H9 (cell line): ENCODE results near the gene METTL8. TPM values are rescaled to one million over a fixed set of nuclear protein-coding genes. Genes with fewer than 3 reads are reported as not detected.

Source experiments
- DNase-seq: peaks from one replicate; pipeline ENCODE4 v3.0.0-alpha.2; 2017
- H2AFZ ChIP-seq: one replicate; pipeline ENCODE4 v1.6.1; 2013; ENCODE audit warnings: mild to moderate bottlenecking, low read length, control low read depth, moderate library complexity
- H2AK5ac ChIP-seq: 2 replicates; pipeline ENCODE4 v1.6.1; 2013; ENCODE audit warnings: low read length, control low read depth, mixed read lengths; ENCODE audit not compliant: insufficient read length
- H2BK120ac ChIP-seq: one replicate; pipeline ENCODE4 v1.6.1; 2013; ENCODE audit warnings: low read depth, mild to moderate bottlenecking, low read length, control low read depth, inconsistent platforms; ENCODE audit not compliant: poor library complexity, severe bottlenecking
- H2BK12ac ChIP-seq: 2 replicates; pipeline ENCODE4 v1.6.1; 2013; ENCODE audit warnings: low read length, control low read depth, mixed read lengths, low read depth; ENCODE audit not compliant: insufficient read length
- H2BK15ac ChIP-seq: 2 replicates; pipeline ENCODE4 v1.6.1; 2013; ENCODE audit warnings: low read depth, low read length, control low read depth
- H2BK20ac ChIP-seq: one replicate; pipeline ENCODE4 v1.6.1; 2013; ENCODE audit warnings: low read depth, mild to moderate bottlenecking, low read length, control low read depth, inconsistent platforms; ENCODE audit not compliant: poor library complexity, severe bottlenecking
- H2BK5ac ChIP-seq: 2 replicates; pipeline ENCODE4 v1.6.1; 2013; ENCODE audit warnings: low read length, control low read depth, mixed read lengths; ENCODE audit not compliant: insufficient read length
- H3K14ac ChIP-seq: 2 replicates; pipeline ENCODE4 v1.6.1; 2013; ENCODE audit warnings: low read length, control low read depth; ENCODE audit not compliant: insufficient read depth
- H3K18ac ChIP-seq: 2 replicates; pipeline ENCODE4 v1.6.1; 2013; ENCODE audit warnings: low read depth, mild to moderate bottlenecking, mixed read lengths, low read length, control low read depth; ENCODE audit not compliant: insufficient read length
- H3K23ac ChIP-seq: 2 replicates; pipeline ENCODE4 v1.6.1; 2013; ENCODE audit warnings: low read length, control low read depth, mixed read lengths, low read depth; ENCODE audit not compliant: insufficient read length
- H3K23me2 ChIP-seq: 2 replicates; pipeline ENCODE4 v1.6.1; 2013; ENCODE audit warnings: low read depth, mild to moderate bottlenecking, mixed read lengths, low read length, control low read depth; ENCODE audit not compliant: insufficient read length, poor library complexity, severe bottlenecking
- H3K27ac ChIP-seq: 2 replicates; pipeline ENCODE4 v1.5.1; 2013; ENCODE audit warnings: low read length, control low read depth, mixed read lengths, low read depth; ENCODE audit not compliant: insufficient read length
- H3K27me3 ChIP-seq: 2 replicates; pipeline ENCODE4 v1.6.1; 2013; ENCODE audit warnings: low read length, control low read depth, inconsistent platforms; ENCODE audit not compliant: insufficient read depth
- H3K4ac ChIP-seq: 2 replicates; pipeline ENCODE4 v1.6.1; 2013; ENCODE audit warnings: low read depth, mild to moderate bottlenecking, control low read depth, inconsistent platforms, low read length, moderate library complexity
- H3K4me1 ChIP-seq: 2 replicates; pipeline ENCODE4 v1.6.1; 2013; ENCODE audit warnings: low read length, control low read depth, inconsistent platforms; ENCODE audit not compliant: insufficient read depth
- H3K4me2 ChIP-seq: 2 replicates; pipeline ENCODE4 v1.6.1; 2013; ENCODE audit warnings: low read length, control low read depth, mixed read lengths; ENCODE audit not compliant: insufficient read length, insufficient read depth
- H3K56ac ChIP-seq: 2 replicates; pipeline ENCODE4 v1.6.1; 2013; ENCODE audit warnings: low read depth, mild to moderate bottlenecking, mixed read lengths, low read length, control low read depth; ENCODE audit not compliant: insufficient read length
- H3K79me1 ChIP-seq: 2 replicates; pipeline ENCODE4 v1.6.1; 2013; ENCODE audit warnings: low read depth, mild to moderate bottlenecking, moderate library complexity, low read length, control low read depth, inconsistent platforms; ENCODE audit not compliant: insufficient read depth, poor library complexity, severe bottlenecking
- H3K79me2 ChIP-seq: 2 replicates; pipeline ENCODE4 v1.6.1; 2013; ENCODE audit warnings: low read length, control low read depth, inconsistent platforms; ENCODE audit not compliant: insufficient read depth
- H3K9ac ChIP-seq: 2 replicates; pipeline ENCODE4 v1.6.1; 2013; ENCODE audit warnings: low read length, control low read depth, mixed read lengths; ENCODE audit not compliant: insufficient read length; ENCODE audit errors: extremely low read depth
- H3K9me3 ChIP-seq: one replicate; pipeline ENCODE4 v1.6.1; 2013; ENCODE audit warnings: low read depth, low read length, inconsistent platforms; ENCODE audit not compliant: control insufficient read depth
- H3T11ph ChIP-seq: one replicate; pipeline ENCODE4 v1.6.1; 2013; ENCODE audit warnings: mild to moderate bottlenecking, low read length, control low read depth, inconsistent platforms
- H4K20me1 ChIP-seq: one replicate; pipeline ENCODE4 v1.6.1; 2013; ENCODE audit not compliant: control insufficient read depth, insufficient read length, insufficient read depth
- H4K5ac ChIP-seq: 2 replicates; pipeline ENCODE4 v1.6.1; 2013; ENCODE audit warnings: low read depth, mild to moderate bottlenecking, mixed read lengths, low read length, control low read depth; ENCODE audit not compliant: insufficient read length
- H4K8ac ChIP-seq: replicated peaks from 2 replicates; pipeline ENCODE4 v1.6.1; 2013; ENCODE audit warnings: low read length, control low read depth, mixed read lengths, low read depth; ENCODE audit not compliant: insufficient read length
- H4K91ac ChIP-seq: 2 replicates; pipeline ENCODE4 v1.6.1; 2013; ENCODE audit warnings: low read depth, mild to moderate bottlenecking, moderate library complexity, mixed read lengths, low read length, control low read depth; ENCODE audit not compliant: insufficient read length
- H3K27ac Mint-ChIP-seq, 3 experiments: 2 replicates in 2 of 3; 3 replicates in 1 of 3; pipeline ENCODE4 v1.8.0; 2020 to 2021; ENCODE audit warnings: mixed read lengths in 3 of 3, mild to moderate bottlenecking in 1 of 3, moderate library complexity in 1 of 3
- H3K27me3 Mint-ChIP-seq: 2 replicates; pipeline ENCODE4 v1.8.0; 2021; ENCODE audit warnings: low read depth, mild to moderate bottlenecking, moderate library complexity, mixed read lengths
- H3K36me3 Mint-ChIP-seq, 3 experiments: 2 replicates in 2 of 3; 3 replicates in 1 of 3; pipeline ENCODE4 v1.8.0; 2020 to 2021; ENCODE audit warnings: low read depth in 3 of 3, mixed read lengths in 3 of 3; ENCODE audit not compliant: insufficient read depth in 1 of 3
- H3K4me1 Mint-ChIP-seq, 2 experiments: 2 replicates each; pipeline ENCODE4 v1.8.0; 2020; ENCODE audit warnings: mixed read lengths in 2 of 2
- H3K4me3 Mint-ChIP-seq, 2 experiments: 2 replicates in 1 of 2; 3 replicates in 1 of 2; pipeline ENCODE4 v1.8.0; 2020 to 2021; ENCODE audit warnings: mild to moderate bottlenecking in 2 of 2, mixed read lengths in 2 of 2, moderate library complexity in 1 of 2
- H3K9me3 Mint-ChIP-seq, 2 experiments: 2 replicates in 1 of 2; 3 replicates in 1 of 2; pipeline ENCODE4 v1.8.0; 2020; ENCODE audit warnings: mild to moderate bottlenecking in 2 of 2, mixed read lengths in 2 of 2, moderate library complexity in 1 of 2
- CTCF ChIP-seq: fragments of 200-600 bp; sonication (generic); conservative IDR thresholded peaks from 3 replicates; pipeline ENCODE4 v1.8.0; 2021; ENCODE audit warnings: antibody characterized with exemption, mild to moderate bottlenecking
- WGBS: extraction: QIAGEN DNeasy Blood & Tissue Kit; methylation state at CpG from one replicate; pipeline ENCODE4 v1.1.7; 2013; ENCODE audit warnings: missing lambda C conversion rate, low lambda C conversion rate, mixed read lengths; ENCODE audit not compliant: insufficient read length; ENCODE audit errors: extremely low coverage; 5-methylcytosine and 5-hydroxymethylcytosine counted together
- total RNA-seq: library from RNA; stranded (reverse); gene quantifications from 2 replicates; pipeline ENCODE4 v1.2.1, GENCODE V29; 2021

Gene METTL8
- total RNA-seq, 1 experiment from 2014 or later = 40.9 TPM

- H3K4me2 ChIP-seq = no peak overlapping the region
- WGBS = no CpG with 5 or more reads among the region's 3 CpGs
- H2BK12ac ChIP-seq = no peak overlapping the region
- DNase-seq = no peak
- TF ChIP-seq CTCF = no peak
- no peak overlapping the region for H3K4me3 Mint-ChIP-seq
- H2BK20ac ChIP-seq = no peak overlapping the region
- no peak overlapping the region for H3K56ac ChIP-seq
- H4K91ac ChIP-seq = no peak overlapping the region
- peaks cover 22 to 30% of the 10 kb centered on the region in 2 experiments for H3K4me1 Mint-ChIP-seq
- H3K79me2 ChIP-seq = no peaks in the 10 kb centered on the region
- no peak overlapping the region for H3K27ac ChIP-seq
- H3T11ph ChIP-seq = no peak overlapping the region
- H2BK120ac ChIP-seq = no peak overlapping the region
- H3K36me3 Mint-ChIP-seq = peaks cover 0 to 5% (median 0%) of the 10 kb centered on the region in 3 experiments; a peak in 3 of 7 replicates
- no peaks in the 10 kb centered on the region for H3K27me3 ChIP-seq
- H3K9me3 ChIP-seq = no peaks in the 10 kb centered on the region
- no peak overlapping the region for H2BK15ac ChIP-seq
- H3K9me3 Mint-ChIP-seq = peaks cover 0 to 3% of the 10 kb centered on the region in 2 experiments; a peak in 3 of 5 replicates
- H3K4ac ChIP-seq = no peak overlapping the region
- no peak overlapping the region for H2BK5ac ChIP-seq
- no peaks in the 10 kb centered on the region for H3K23me2 ChIP-seq
- no peaks in the 10 kb centered on the region for H3K27me3 Mint-ChIP-seq
- no peak overlapping the region for H3K23ac ChIP-seq
- H3K27ac Mint-ChIP-seq = no peak overlapping the region
- H3K18ac ChIP-seq = no peak overlapping the region
- H4K20me1 ChIP-seq = no peaks in the 10 kb centered on the region
- no peak overlapping the region for H2AFZ ChIP-seq
- H2AK5ac ChIP-seq = no peak overlapping the region
- no peak overlapping the region for H3K14ac ChIP-seq
- H3K4me1 ChIP-seq = no peaks in the 10 kb centered on the region; the same call in 1 of the 2 replicates
- no peak overlapping the region for H4K5ac ChIP-seq
- no peak overlapping the region for H4K8ac ChIP-seq
- H3K9ac ChIP-seq = no peak overlapping the region
- no peaks in the 10 kb centered on the region for H3K79me1 ChIP-seq
Measured at GRCh38 chr2:171281110-171281509, 152.7 kb downstream of the METTL8 start.
